SJCRH30 (cell line): ENCODE data around the gene USP13. TPM values are rescaled to one million over a fixed set of nuclear protein-coding genes. Genes with fewer than 3 reads are reported as not detected.

Experiments
- DNase-seq, 2 experiments: peaks; one replicate each; pipeline ENCODE4 v3.0.0-alpha.2; 2015 to 2020
- H3K27ac ChIP-seq: fragments of 250-450 bp; sonication (Bioruptor Pico); 2 replicates; pipeline ENCODE4 v1.5.1; 2020; ENCODE audit warnings: mild to moderate bottlenecking, moderate library complexity
- H3K27me3 ChIP-seq: fragments of 250-450 bp; sonication (Bioruptor Pico); 2 replicates; pipeline ENCODE4 v1.5.1; 2020; ENCODE audit warnings: mild to moderate bottlenecking, moderate library complexity
- H3K36me3 ChIP-seq: fragments of 250-450 bp; sonication (Bioruptor Pico); 2 replicates; pipeline ENCODE4 v1.5.1; 2020; ENCODE audit warnings: mild to moderate bottlenecking, moderate library complexity
- H3K4me1 ChIP-seq: fragments of 250-450 bp; sonication (Bioruptor Pico); 2 replicates; pipeline ENCODE4 v1.5.1; 2020; ENCODE audit warnings: mild to moderate bottlenecking, moderate library complexity
- H3K4me3 ChIP-seq: fragments of 250-450 bp; sonication (Bioruptor Pico); 2 replicates; pipeline ENCODE4 v1.5.1; 2020; ENCODE audit warnings: mild to moderate bottlenecking, moderate library complexity
- H3K9me3 ChIP-seq: fragments of 250-450 bp; sonication (Bioruptor Pico); replicated peaks from 2 replicates; pipeline ENCODE4 v1.5.1; 2020; ENCODE audit warnings: mild to moderate bottlenecking, moderate library complexity
- total RNA-seq: library from RNA; depleted of rRNA; stranded (reverse); fragments of >200 nt; shearing (Covaris generic); gene quantifications from 2 replicates; pipeline ENCODE4 v1.2.3, GENCODE V29; 2014

Gene USP13
- total RNA-seq, 1 experiment from 2014 or later = 14.5 TPM

GRCh38 chr3:179797192-179797591, 144.4 kb downstream of the USP13 start:
- Histone ChIP-seq H3K9me3 (no peaks in the 10 kb centered on the region), H3K27ac (no peak overlapping the region), H3K36me3 (no peaks in the 10 kb centered on the region), H3K27me3 (no peaks in the 10 kb centered on the region), H3K4me1 (no peaks in the 10 kb centered on the region), H3K4me3 (no peak overlapping the region)
- DNase-seq = no peak

GRCh38 chr3:179801263-179801662, 148.4 kb downstream of the USP13 start:
- no peaks in the 10 kb centered on the region for H3K27me3 ChIP-seq
- no peak overlapping the region for H3K27ac ChIP-seq
- H3K4me1 ChIP-seq = no peaks in the 10 kb centered on the region
- H3K9me3 ChIP-seq = no peaks in the 10 kb centered on the region
- H3K4me3 ChIP-seq = no peak overlapping the region
- H3K36me3 ChIP-seq = no peaks in the 10 kb centered on the region
- no peak for DNase-seq

- H3K4me1 ChIP-seq = no peaks in the 10 kb centered on the region
- H3K27me3 ChIP-seq = no peaks in the 10 kb centered on the region
- DNase-seq = no peak
- no peaks in the 10 kb centered on the region for H3K36me3 ChIP-seq
- no peaks in the 10 kb centered on the region for H3K9me3 ChIP-seq
- no peak overlapping the region for H3K4me3 ChIP-seq
- no peak overlapping the region for H3K27ac ChIP-seq
Observed at GRCh38 chr3:179801856-179802255, 149.0 kb downstream of the USP13 start.

- H3K27me3 ChIP-seq = no peaks in the 10 kb centered on the region
Observed at GRCh38 chr3:179806177-179806576, 153.3 kb downstream of the USP13 start.

GRCh38 chr3:179807588-179807987, 154.7 kb downstream of the USP13 start:
- DNase-seq = no peak

More at GRCh38 chr3:179806177-179806576, 153.3 kb downstream of the USP13 start:
- no peaks in the 10 kb centered on the region for H3K9me3 ChIP-seq
- no peaks in the 10 kb centered on the region for H3K36me3 ChIP-seq
- no peak overlapping the region for H3K4me3 ChIP-seq
- DNase-seq = peak; percentile 3 to 17
- H3K27ac ChIP-seq = no peak overlapping the region
- H3K4me1 ChIP-seq = no peaks in the 10 kb centered on the region

GRCh38 chr3:179809639-179810038, 156.8 kb downstream of the USP13 start:
- H3K4me3 ChIP-seq = no peak overlapping the region
- H3K9me3 ChIP-seq = no peaks in the 10 kb centered on the region
- no peaks in the 10 kb centered on the region for H3K4me1 ChIP-seq
- no peak overlapping the region for H3K27ac ChIP-seq
- DNase-seq = no peak
- H3K27me3 ChIP-seq = no peaks in the 10 kb centered on the region
- H3K36me3 ChIP-seq = no peaks in the 10 kb centered on the region

More at GRCh38 chr3:179807588-179807987, 154.7 kb downstream of the USP13 start:
- Histone ChIP-seq H3K27ac (no peak overlapping the region), H3K4me3 (no peak overlapping the region), H3K27me3 (no peaks in the 10 kb centered on the region), H3K36me3 (no peaks in the 10 kb centered on the region), H3K4me1 (no peaks in the 10 kb centered on the region), H3K9me3 (no peaks in the 10 kb centered on the region)

- peak; percentile 34 to 70 for DNase-seq
- H3K4me1 ChIP-seq = no peaks in the 10 kb centered on the region
- no peak overlapping the region for H3K27ac ChIP-seq
- H3K4me3 ChIP-seq = no peak overlapping the region
- no peaks in the 10 kb centered on the region for H3K9me3 ChIP-seq
- no peaks in the 10 kb centered on the region for H3K27me3 ChIP-seq
- no peaks in the 10 kb centered on the region for H3K36me3 ChIP-seq
Observed at GRCh38 chr3:179811321-179812095, 158.7 kb downstream of the USP13 start.

- H3K27ac ChIP-seq = no peak overlapping the region
- no peaks in the 10 kb centered on the region for H3K9me3 ChIP-seq
- H3K36me3 ChIP-seq = no peaks in the 10 kb centered on the region
- no peaks in the 10 kb centered on the region for H3K27me3 ChIP-seq
- no peak for DNase-seq
- H3K4me1 ChIP-seq = no peaks in the 10 kb centered on the region
- H3K4me3 ChIP-seq = no peak overlapping the region
Observed at GRCh38 chr3:179812096-179812382, 159.2 kb downstream of the USP13 start.

GRCh38 chr3:179819379-179819778, 166.5 kb downstream of the USP13 start:
- no peak for DNase-seq
- Histone ChIP-seq H3K27me3 (no peaks in the 10 kb centered on the region), H3K4me1 (no peaks in the 10 kb centered on the region), H3K9me3 (no peaks in the 10 kb centered on the region), H3K36me3 (no peaks in the 10 kb centered on the region), H3K27ac (no peak overlapping the region), H3K4me3 (no peak overlapping the region)

GRCh38 chr3:179822296-179822695, 169.5 kb downstream of the USP13 start:
- no peak overlapping the region for H3K4me3 ChIP-seq
- no peaks in the 10 kb centered on the region for H3K27me3 ChIP-seq
- no peaks in the 10 kb centered on the region for H3K9me3 ChIP-seq
- H3K27ac ChIP-seq = no peak overlapping the region
- H3K4me1 ChIP-seq = no peaks in the 10 kb centered on the region
- no peak for DNase-seq
- H3K36me3 ChIP-seq = no peaks in the 10 kb centered on the region

GRCh38 chr3:179825527-179826246, 172.8 kb downstream of the USP13 start:
- Histone ChIP-seq H3K27me3 (no peaks in the 10 kb centered on the region), H3K4me1 (no peaks in the 10 kb centered on the region), H3K27ac (no peak overlapping the region), H3K9me3 (no peaks in the 10 kb centered on the region), H3K4me3 (no peak overlapping the region), H3K36me3 (no peaks in the 10 kb centered on the region)
- no peak for DNase-seq

- H3K4me3 ChIP-seq = no peak overlapping the region
- no peaks in the 10 kb centered on the region for H3K9me3 ChIP-seq
- H3K27ac ChIP-seq = no peak overlapping the region
- no peak for DNase-seq
- no peaks in the 10 kb centered on the region for H3K36me3 ChIP-seq
- H3K4me1 ChIP-seq = no peaks in the 10 kb centered on the region
- H3K27me3 ChIP-seq = no peaks in the 10 kb centered on the region
Observed at GRCh38 chr3:179826247-179826637, 173.4 kb downstream of the USP13 start.

GRCh38 chr3:179828738-179829137, 175.9 kb downstream of the USP13 start:
- Histone ChIP-seq H3K36me3 (no peaks in the 10 kb centered on the region), H3K27ac (no peak overlapping the region), H3K9me3 (no peaks in the 10 kb centered on the region), H3K4me3 (no peak overlapping the region), H3K27me3 (peaks cover 3% of the 10 kb centered on the region; the same call in 1 of the 2 replicates), H3K4me1 (no peaks in the 10 kb centered on the region)
- no peak for DNase-seq

- Histone ChIP-seq H3K27me3 (peaks cover 3% of the 10 kb centered on the region; the same call in 1 of the 2 replicates), H3K4me3 (no peak overlapping the region), H3K9me3 (no peaks in the 10 kb centered on the region), H3K27ac (no peak overlapping the region), H3K36me3 (no peaks in the 10 kb centered on the region), H3K4me1 (no peaks in the 10 kb centered on the region)
- DNase-seq = no peak
Observed at GRCh38 chr3:179829401-179829800, 176.6 kb downstream of the USP13 start.

- Histone ChIP-seq H3K36me3 (no peaks in the 10 kb centered on the region), H3K4me1 (no peaks in the 10 kb centered on the region), H3K27ac (no peak overlapping the region), H3K27me3 (peaks cover 3% of the 10 kb centered on the region; the same call in 1 of the 2 replicates), H3K9me3 (no peaks in the 10 kb centered on the region), H3K4me3 (no peak overlapping the region)
- DNase-seq = no peak
Observed at GRCh38 chr3:179832333-179832854, 179.6 kb downstream of the USP13 start.
